GM10266 (cell line): ENCODE results near the gene KCTD12.

Experiments used
- DNase-seq: peaks from one replicate; pipeline ENCODE4 v3.0.0; 2012; ENCODE audit errors: extremely low spot score
- TF ChIP-seq, protein P1 (sequence below): IDR thresholded peaks from 2 replicates; pipeline ENCODE4 v1.5.1; 2012; ENCODE audit warnings: mild to moderate bottlenecking, low read depth; ENCODE audit not compliant: control insufficient read depth, insufficient read depth; ENCODE audit errors: missing control alignments

Gene KCTD12

DNA sequence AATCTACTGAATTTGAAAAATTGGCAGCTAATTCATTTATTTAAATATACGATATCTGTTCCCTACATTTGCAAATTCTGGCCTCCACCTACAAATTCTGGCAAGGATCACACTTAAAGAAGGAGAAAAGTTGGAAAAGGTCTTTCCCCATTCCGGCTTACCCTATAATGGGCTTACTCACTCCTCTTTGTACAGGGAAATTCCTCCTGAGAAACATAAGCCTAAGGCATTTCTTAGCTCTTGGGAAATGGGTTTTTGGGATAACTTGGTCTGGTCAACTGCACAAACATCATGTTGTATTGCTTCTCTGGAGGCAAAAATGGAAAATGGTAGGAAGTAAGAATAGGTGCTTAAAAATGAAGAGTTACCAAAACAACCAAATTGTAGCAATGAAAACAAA lies 25.5 kb downstream of the KCTD12 start:
- TF ChIP-seq, protein P1, sequence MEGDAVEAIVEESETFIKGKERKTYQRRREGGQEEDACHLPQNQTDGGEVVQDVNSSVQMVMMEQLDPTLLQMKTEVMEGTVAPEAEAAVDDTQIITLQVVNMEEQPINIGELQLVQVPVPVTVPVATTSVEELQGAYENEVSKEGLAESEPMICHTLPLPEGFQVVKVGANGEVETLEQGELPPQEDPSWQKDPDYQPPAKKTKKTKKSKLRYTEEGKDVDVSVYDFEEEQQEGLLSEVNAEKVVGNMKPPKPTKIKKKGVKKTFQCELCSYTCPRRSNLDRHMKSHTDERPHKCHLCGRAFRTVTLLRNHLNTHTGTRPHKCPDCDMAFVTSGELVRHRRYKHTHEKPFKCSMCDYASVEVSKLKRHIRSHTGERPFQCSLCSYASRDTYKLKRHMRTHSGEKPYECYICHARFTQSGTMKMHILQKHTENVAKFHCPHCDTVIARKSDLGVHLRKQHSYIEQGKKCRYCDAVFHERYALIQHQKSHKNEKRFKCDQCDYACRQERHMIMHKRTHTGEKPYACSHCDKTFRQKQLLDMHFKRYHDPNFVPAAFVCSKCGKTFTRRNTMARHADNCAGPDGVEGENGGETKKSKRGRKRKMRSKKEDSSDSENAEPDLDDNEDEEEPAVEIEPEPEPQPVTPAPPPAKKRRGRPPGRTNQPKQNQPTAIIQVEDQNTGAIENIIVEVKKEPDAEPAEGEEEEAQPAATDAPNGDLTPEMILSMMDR, result no peak

GRCh38 chr13:76854894-76855293 lies 31.3 kb downstream of the KCTD12 start:
- DNase-seq, result no peak
- TF ChIP-seq, protein P1, result no peak

More for the DNA sequence above, 25.5 kb downstream of the KCTD12 start:
- DNase-seq, result no peak

DNA sequence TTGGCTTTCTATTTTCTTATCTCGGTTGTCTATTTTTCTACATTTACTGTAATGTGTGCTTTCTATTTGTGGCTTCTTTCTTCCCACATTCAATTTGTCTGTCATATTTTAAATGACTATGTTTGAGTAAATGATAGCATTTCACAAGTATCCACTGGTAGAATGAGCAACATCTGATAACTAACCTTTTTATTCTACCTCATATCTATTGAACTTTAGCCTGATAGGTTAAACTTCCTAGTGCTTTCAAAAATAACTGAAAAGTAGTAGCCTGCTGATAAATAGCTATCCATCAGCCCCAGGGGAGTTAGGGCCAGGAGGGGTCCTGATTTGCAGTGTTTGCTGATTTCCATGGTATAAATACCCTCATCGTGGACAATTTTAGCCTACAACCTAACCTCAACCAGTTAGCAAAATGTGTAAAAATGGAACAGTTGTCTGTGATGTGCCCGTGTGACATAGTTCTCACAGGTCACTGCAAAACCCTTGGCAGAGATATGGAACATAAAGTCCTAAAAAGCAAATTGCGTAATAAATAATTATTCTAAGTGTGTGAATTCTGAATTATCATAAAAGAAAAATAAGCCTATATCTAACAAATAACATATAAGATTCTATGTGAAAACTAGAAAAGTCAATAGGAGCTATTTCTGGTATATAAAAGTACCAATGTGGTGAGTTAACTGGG lies 32.1 kb downstream of the KCTD12 start:
- no peak for DNase-seq
- TF ChIP-seq, protein P1, result no peak

- TF ChIP-seq, protein P1, result no peak
- no peak for DNase-seq
Observed at GRCh38 chr13:76853481-76853880, 32.7 kb downstream of the KCTD12 start.

GRCh38 chr13:76852986-76853385 lies 33.2 kb downstream of the KCTD12 start:
- TF ChIP-seq, protein P1, result no peak
- DNase-seq, result no peak

GRCh38 chr13:76851961-76852360 lies 34.2 kb downstream of the KCTD12 start:
- TF ChIP-seq, protein P1, result no peak

DNA sequence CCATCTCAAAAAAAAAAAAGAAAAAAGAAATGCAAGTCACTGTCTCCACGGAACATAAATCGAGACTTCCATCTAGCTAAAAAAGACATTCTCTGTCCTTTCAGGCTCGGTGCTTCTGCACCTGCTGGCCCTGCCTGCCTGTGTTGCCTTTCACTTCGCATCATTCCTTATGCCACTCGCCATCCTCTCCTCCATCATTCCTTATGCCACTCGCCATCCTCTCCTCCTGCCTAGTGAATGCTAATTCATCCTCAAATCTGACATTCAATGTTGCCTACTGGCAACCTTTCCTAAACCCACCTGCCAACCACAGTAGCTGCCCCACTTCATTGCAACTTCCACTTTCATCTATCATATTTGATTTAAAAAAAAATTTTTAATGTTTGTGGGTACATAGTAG lies 36.7 kb downstream of the KCTD12 start:
- TF ChIP-seq, protein P1, result no peak
- no peak for DNase-seq

More at GRCh38 chr13:76851961-76852360, 34.2 kb downstream of the KCTD12 start:
- DNase-seq, result no peak
